D341Med (cell line): ENCODE data around the gene CLDN7.

Source experiments
- DNase-seq: peaks from one replicate; pipeline ENCODE4 v3.0.0; 2012; ENCODE audit warnings: low spot score

Gene CLDN7

DNA sequence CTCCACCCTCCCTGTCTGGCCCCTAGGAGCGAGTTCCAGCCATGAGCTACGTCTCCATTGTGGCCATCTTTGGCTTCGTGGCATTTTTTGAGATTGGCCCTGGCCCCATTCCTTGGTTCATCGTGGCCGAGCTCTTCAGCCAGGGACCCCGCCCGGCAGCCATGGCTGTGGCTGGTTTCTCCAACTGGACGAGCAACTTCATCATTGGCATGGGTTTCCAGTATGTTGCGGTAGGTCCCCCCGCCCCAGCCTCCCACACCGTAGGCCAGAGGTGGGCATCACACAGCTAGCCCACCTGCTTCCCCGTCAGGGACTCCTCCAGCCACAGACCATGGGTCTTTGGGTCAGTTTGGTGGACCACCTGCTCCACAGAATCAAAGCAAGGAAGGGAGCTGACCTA lies 23.4 kb upstream of the CLDN7 start:
- DNase-seq, result no peak

- DNase-seq, result no peak
Observed at GRCh38 chr17:7284911-7285310, 22.6 kb upstream of the CLDN7 start.

DNA sequence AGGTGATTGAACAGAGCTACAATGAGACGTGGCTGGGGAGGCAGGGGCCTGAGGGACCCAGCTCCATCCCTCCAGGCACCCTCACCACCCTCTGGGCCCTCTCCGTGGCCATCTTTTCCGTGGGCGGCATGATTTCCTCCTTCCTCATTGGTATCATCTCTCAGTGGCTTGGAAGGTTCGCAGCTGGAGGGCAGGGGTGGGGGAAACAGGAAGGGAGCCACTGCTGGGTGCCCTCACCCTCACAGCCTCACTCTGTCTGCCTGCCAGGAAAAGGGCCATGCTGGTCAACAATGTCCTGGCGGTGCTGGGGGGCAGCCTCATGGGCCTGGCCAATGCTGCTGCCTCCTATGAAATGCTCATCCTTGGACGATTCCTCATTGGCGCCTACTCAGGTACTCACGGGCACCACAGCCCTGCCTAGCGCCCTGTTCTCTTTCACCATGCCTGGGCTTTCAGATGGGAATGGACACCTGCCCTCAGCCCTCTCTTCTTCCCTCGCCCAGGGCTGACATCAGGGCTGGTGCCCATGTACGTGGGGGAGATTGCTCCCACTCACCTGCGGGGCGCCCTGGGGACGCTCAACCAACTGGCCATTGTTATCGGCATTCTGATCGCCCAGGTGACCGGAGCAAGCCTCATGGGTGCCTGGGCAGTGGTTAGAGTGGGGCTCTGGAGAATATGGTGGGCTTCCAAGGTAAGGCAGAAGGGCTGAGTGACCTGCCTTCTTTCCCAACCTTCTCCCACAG lies 21.4 kb upstream of the CLDN7 start:
- no peak for DNase-seq

DNA sequence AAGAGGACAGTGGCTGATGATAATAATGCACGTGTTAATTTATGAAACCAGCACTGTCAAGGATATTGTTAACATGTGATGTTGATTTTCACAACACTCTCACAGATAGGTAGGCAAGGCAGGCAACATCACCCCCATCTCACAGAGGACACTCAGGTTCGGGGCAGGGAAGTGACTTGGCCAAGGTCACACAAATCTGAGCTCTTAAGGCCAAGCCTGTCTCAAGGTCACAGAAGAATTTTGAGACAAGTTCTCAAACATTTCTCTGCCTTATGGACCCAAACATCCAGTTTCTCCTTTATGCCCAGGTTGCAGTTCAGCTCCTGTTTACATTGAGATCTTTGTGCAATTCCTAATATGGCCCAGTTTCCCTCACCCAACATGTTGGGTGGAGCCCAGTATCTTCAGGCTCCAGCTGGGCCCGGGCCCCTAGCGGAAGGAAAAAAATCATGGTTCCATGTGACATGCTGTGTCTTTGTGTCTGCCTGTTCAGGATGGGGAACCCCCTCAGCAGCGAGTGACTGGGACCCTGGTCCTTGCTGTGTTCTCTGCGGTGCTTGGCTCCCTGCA lies 20.6 kb upstream of the CLDN7 start:
- DNase-seq, result no peak

DNA sequence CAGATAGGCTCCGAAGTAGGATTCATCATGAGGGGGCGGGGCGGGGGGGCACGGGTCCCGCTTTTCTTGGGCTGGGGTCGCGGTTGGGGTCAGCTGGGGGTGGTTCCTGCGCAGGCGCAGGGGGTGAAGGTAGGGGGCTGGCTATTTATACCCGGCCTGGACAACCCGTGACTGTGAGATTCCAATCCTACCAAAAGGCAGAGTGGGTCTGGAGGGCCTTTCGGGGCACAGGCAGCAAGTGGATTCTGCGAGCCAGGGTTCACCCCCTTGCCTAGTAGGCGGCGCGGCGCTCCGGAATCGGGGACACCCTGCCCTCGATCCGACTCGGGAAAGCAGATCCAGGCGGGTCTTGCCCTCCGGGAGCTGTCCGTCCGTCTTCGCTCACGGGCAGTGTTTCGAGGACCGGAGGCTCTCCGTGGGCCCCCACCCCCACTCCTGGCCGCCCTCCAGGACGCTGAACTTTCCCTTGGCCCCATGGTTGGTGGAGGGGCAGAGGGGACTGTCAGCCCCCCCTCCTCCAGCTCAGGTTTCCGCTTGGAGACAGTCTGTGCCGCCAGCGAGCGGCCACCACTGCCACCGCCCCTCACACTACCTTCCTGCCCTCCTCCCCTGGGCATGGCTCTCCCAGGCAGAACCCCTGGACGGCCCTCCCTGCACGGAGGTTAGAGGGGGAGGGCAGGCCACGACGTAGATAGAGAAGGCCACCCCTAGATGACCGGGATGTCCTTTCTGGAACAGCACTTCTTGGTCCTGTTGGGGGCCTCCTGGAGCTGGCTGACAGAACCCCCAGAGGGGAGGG lies 19.9 kb upstream of the CLDN7 start:
- no peak for DNase-seq

- DNase-seq, result peak; percentile 94
Observed at GRCh38 chr17:7281074-7281952, 19.0 kb upstream of the CLDN7 start, which contains the start of gene SLC2A4. Gene SLC2A4, plus strand, starts transcription at chr17:7281718. Its CDS starts 217 bp downstream, at chr17:7281935.

- DNase-seq, result peak; percentile 74
Observed at GRCh38 chr17:7280519-7281073, 18.3 kb upstream of the CLDN7 start.

GRCh38 chr17:7279448-7279847 lies 17.2 kb upstream of the CLDN7 start:
- DNase-seq, result no peak

DNA sequence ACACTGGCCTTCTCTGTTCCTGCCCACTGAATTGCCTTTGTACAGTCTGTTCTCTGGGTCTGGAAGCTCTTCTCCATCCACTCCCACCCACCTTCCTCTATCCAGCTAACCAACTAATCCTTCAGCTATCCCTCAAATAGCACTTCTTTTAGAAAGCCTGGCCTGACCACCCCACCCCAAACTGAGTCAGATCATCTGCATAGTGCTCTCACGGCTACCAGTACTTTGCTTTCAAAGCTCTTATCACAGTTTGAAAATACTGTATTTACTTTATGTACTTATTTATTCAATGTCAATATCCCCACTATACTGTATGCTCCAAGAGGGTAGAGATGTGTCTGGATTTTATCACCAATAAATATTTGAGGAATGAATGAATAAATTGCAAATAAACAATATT lies 4.5 kb upstream of the CLDN7 start:
- DNase-seq, result no peak

GRCh38 chr17:7263801-7264078 lies 1.5 kb upstream of the CLDN7 start:
- no peak for DNase-seq

- DNase-seq, result no peak
Observed at GRCh38 chr17:7262935-7263800, 890 bp upstream of the CLDN7 start.

DNA sequence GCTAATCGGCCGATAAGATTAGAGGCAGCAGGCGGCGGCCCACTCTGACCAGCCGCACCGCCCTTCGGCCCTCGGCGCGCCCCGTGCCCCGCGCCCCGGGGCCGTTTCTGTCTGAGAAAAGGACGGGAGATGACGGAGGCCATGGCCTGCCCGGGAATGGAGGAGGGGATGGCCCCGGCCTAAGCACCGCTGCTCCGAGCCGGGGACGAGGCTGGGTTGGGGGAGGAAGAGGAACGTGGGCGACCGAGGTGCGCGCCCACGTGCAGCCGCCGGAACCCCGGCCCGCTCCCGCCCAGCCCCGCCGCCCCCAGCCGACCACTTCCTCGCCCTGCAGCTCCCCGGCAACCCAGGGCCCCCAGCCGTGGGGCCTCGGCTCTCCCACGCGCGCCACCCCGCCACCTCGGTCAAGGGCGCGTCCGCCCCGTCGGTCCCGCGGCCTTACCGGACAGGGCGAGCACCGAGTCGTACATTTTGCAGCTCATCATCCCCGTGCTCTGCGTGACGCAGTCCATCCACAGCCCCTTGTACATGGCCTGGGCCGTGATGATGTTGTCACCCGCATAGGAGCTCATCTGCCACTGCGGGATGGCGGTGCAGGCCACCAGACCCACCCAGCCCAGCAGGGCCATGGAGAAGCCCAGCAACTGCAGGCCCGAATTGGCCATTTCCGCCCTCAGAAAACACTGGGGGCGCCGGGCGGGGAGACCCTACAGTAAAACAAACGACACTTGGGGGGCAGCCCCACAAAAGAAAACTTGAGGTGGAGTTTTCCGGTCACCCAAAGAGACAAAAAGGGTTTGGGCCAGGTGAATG lies 693 bp downstream of the CLDN7 start:
- no peak for DNase-seq

GRCh38 chr17:7260651-7261378 lies 1.5 kb downstream of the CLDN7 start:
- DNase-seq, result no peak

DNA sequence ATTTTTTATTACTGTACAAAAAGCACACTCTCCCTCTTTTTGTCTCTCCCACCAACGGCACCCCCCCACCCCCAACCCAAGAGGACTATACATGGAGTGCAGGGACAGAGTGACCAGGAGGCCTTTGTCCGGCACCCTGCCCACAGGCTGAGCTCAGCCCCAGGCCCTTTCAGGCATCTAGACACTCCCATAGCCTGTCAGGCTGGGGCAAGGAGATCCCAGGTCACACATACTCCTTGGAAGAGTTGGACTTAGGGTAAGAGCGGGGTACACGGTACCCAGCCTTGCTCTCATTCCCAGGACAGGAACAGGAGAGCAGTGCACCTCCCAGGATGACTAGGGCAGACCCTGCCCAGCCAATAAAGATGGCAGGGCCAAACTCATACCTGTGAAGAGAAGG lies 2.1 kb downstream of the CLDN7 start:
- no peak for DNase-seq

GRCh38 chr17:7259555-7259889 lies 2.8 kb downstream of the CLDN7 start:
- no peak for DNase-seq

DNA sequence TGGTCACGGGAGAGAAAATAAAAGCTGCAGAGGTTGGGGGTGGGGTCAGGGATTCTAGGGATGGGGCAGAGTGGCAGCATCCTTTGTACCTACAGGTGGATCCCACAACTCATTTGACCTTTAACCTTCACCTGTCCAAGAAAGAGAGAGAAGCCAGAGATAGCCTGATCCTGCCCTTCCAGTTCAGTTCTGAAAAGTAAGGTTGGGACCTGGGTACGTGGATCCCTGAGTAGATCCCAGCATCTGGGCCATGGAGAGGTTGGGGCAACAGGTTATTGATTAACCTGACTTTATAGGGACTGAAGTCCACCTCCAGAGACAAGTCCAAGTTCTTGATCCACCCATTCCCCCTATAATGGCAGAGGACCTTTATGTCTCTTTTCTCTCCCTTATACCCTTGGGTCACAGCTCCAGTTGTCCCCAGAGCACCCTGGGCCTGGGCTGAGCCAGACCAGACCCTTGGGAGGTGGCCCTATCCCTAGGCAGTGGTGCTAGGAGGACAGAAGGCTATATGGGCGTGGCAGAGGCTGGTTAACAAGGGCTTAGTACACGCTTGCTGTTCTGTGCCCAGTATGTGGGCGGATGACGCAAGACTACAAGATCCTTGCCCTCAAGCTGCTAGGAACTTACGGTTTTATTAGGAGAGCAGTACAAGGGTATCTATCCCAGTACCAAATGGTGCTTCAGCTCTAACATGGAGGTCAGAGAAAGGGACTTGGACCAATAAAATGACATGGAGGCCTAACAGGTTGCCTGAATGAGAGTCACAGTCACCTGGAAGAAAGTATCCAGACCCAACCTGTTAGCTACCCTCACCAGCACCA lies 3.3 kb downstream of the CLDN7 start:
- DNase-seq, result no peak

DNA sequence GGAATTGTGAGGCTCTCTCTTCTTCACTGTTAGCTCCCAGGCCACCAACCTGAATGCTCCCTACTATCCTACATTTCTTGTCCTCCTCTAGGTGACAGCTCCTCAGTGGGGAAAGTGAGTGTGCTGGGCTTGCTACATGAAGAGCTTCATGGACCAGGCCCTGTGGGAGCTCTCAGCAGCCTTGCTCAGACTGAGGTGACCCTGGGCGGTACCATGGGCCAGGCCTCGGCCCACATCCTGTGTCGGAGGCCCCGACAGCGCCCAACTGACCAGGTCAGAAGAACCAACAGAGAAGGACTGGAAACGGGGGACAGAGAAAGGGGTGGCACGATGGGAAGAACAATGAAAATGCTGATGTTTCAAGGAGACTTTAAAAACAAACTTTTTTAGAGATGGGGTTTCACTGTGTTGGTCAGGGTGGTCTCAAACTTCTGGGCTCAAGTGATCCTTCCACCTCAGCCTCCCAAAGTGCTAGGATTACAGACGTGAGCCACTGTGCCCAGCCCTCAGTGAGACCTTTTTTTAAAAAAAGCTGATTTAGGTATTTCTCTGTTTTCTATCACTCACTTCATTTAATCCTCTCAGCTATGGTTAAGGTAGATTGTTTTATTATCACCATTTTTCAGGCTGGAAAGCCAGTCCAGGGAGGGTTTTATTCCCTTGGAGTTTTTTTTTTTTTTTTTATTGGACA lies 5.4 kb downstream of the CLDN7 start:
- no peak for DNase-seq

GRCh38 chr17:7254511-7254910 lies 7.8 kb downstream of the CLDN7 start:
- no peak for DNase-seq
